Measurements from ENCODE around the gene GAB3. TPM values are rescaled to one million over a fixed set of nuclear protein-coding genes. Genes with fewer than 3 reads are reported as not detected.

The GAB3 gene
- total RNA-seq, 1 donor from 2014 or later: 0.74 TPM

Small RNA genes lying within 50 kb of the gene (small RNA-seq; reads per million reads assigned to genes)
- not detected for gene SNORA36A (ENCODE audit: low replicate concordance)

Other genes starting within 250 kb of the GAB3 start
- 8.4 TPM for gene FAM3A, start 234.8 kb downstream of the GAB3 start, total RNA-seq
- gene G6PD, start 204.2 kb downstream of the GAB3 start, total RNA-seq: 17.9 TPM
- 4.2 TPM for gene IKBKG, start 203.5 kb downstream of the GAB3 start, total RNA-seq
- not detected for gene CTAG1A, start 165.9 kb downstream of the GAB3 start, total RNA-seq
- gene CTAG1B, start 131.8 kb downstream of the GAB3 start, total RNA-seq: not detected
- not detected for gene CTAG2, start 97.5 kb downstream of the GAB3 start, total RNA-seq
- 21.1 TPM for gene DKC1, start 11.8 kb upstream of the GAB3 start, total RNA-seq
- gene MPP1, start 54.4 kb upstream of the GAB3 start, total RNA-seq: 12.5 TPM
- gene SMIM9, start 83.6 kb upstream of the GAB3 start, total RNA-seq: not detected
- gene F8A1, start 135.3 kb upstream of the GAB3 start, total RNA-seq: 2.2 TPM